ENCODE measurements around the gene WDFY4.

WDFY4 gene

DNA sequence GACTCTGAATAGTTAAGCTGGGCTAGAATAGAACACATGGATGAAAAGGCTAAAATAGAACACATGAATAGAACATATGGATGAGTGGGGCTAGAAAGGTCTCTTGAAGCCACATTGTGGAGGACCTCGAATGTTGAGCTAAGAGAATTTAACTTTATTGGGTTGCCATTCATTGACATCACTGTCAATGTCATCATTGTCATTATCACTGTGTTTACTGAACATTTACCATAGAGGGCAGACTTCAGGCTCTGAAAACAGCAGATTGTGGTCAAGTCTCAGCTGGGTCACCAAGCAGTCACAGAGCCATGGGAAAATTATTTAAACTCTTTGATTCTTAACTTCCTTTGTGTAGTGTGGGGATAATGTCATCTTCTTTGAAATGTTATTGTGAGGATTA is 80.4 kb downstream of the WDFY4 start:
- no CpG with 5 or more reads among the region's 1 CpG for WGBS (ENCODE audit: extremely low coverage, insufficient coverage, insufficient read length)

DNA sequence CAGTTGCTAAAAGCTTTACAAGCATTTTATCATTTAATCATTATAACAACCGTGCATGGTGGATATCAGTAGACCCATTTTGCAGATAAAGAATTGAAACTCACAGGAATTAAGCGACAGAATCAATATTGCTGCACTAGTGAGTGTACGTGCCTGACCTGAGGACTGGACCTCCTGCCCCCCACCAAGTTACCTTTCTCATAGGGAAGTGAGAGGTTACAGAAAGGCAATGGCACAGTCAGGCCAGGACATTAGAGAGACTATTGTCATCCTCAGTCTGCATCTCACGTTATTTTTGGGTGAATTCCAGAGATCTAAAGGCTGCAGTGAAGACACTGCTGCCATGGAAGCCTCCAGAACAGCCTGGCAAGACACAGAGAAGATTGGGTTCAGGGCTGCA is 80.9 kb downstream of the WDFY4 start:
- H2BK120ac ChIP-seq (ENCODE audit: insufficient read depth, low read length, poor library complexity), result no peak overlapping the region
- no peak for DNase-seq
- H3K18ac ChIP-seq (ENCODE audit: low read length), result no peak overlapping the region
- H3K14ac ChIP-seq (ENCODE audit: low read length), result no peak overlapping the region
- no peak overlapping the region for H4K91ac ChIP-seq (ENCODE audit: low read depth, low read length)
- no peak overlapping the region for H4K12ac ChIP-seq (ENCODE audit: low read depth, low read length)
- H3K27me3 ChIP-seq (ENCODE audit: insufficient read depth, low read length), result no peaks in the 10 kb centered on the region
- H3K79me2 ChIP-seq (ENCODE audit: control insufficient read depth, insufficient read depth, low read length, poor library complexity), result no peaks in the 10 kb centered on the region
- no peaks in the 10 kb centered on the region for H3K36me3 ChIP-seq (ENCODE audit: control insufficient read depth in 1 of 2, insufficient read depth in 2 of 2, low read length in 2 of 2)
- H3K27ac ChIP-seq (ENCODE audit: low read depth, low read length), result no peak overlapping the region
- H2AK5ac ChIP-seq (ENCODE audit: low read length), result no peak overlapping the region
- no peak overlapping the region for H3K4me3 ChIP-seq (ENCODE audit: low read depth, low read length)
- no peaks in the 10 kb centered on the region for H3K9me3 ChIP-seq (ENCODE audit: insufficient read depth, low read depth, low read length)
- WGBS (ENCODE audit: extremely low coverage, insufficient coverage, insufficient read length), result no CpG with 5 or more reads among the region's 4 CpGs
- no peak overlapping the region for H3K9ac ChIP-seq (ENCODE audit: low read length)
- H3K4me1 ChIP-seq (ENCODE audit: control insufficient read depth in 1 of 2, insufficient read depth in 2 of 2, low read length in 2 of 2), result peaks cover 0 to 4% of the 10 kb centered on the region in 2 experiments
- no peak overlapping the region for H2BK5ac ChIP-seq (ENCODE audit: low read depth, low read length, poor library complexity)
- H2AFZ ChIP-seq (ENCODE audit: insufficient read depth, low read length, poor library complexity), result no peak overlapping the region
- H4K8ac ChIP-seq (ENCODE audit: low read depth, low read length), result no peak overlapping the region
- no peak overlapping the region for H3K23ac ChIP-seq (ENCODE audit: low read length)
- no peak overlapping the region for H3K4me2 ChIP-seq (ENCODE audit: low read length)
- no peak overlapping the region for H3K4ac ChIP-seq (ENCODE audit: low read depth, low read length)
- no peaks in the 10 kb centered on the region for H3K79me1 ChIP-seq (ENCODE audit: low read length)
- H2BK12ac ChIP-seq (ENCODE audit: low read length), result no peak overlapping the region

More for the DNA sequence above, 80.4 kb downstream of the WDFY4 start:
- Histone ChIP-seq H2BK12ac (ENCODE audit: low read length) (no peak overlapping the region), H3K4me1 (ENCODE audit: control insufficient read depth in 1 of 2, insufficient read depth in 2 of 2, low read length in 2 of 2) (peaks cover 0 to 4% of the 10 kb centered on the region in 2 experiments), H2AK5ac (ENCODE audit: low read length) (no peak overlapping the region), H3K4me2 (ENCODE audit: low read length) (no peak overlapping the region), H2BK120ac (ENCODE audit: insufficient read depth, low read length, poor library complexity) (no peak overlapping the region), H3K4me3 (ENCODE audit: low read depth, low read length) (no peak overlapping the region), H4K91ac (ENCODE audit: low read depth, low read length) (no peak overlapping the region), H3K18ac (ENCODE audit: low read length) (no peak overlapping the region), H3K79me1 (ENCODE audit: low read length) (no peaks in the 10 kb centered on the region), H4K12ac (ENCODE audit: low read depth, low read length) (no peak overlapping the region), H3K79me2 (ENCODE audit: control insufficient read depth, insufficient read depth, low read length, poor library complexity) (no peaks in the 10 kb centered on the region), H3K4ac (ENCODE audit: low read depth, low read length) (no peak overlapping the region), H3K9me3 (ENCODE audit: insufficient read depth, low read depth, low read length) (no peaks in the 10 kb centered on the region), H3K14ac (ENCODE audit: low read length) (no peak overlapping the region), H3K27me3 (ENCODE audit: insufficient read depth, low read length) (no peaks in the 10 kb centered on the region), H3K36me3 (ENCODE audit: control insufficient read depth in 1 of 2, insufficient read depth in 2 of 2, low read length in 2 of 2) (no peaks in the 10 kb centered on the region), H3K9ac (ENCODE audit: low read length) (no peak overlapping the region), H3K23ac (ENCODE audit: low read length) (no peak overlapping the region), H2BK5ac (ENCODE audit: low read depth, low read length, poor library complexity) (no peak overlapping the region), H3K27ac (ENCODE audit: low read depth, low read length) (no peak overlapping the region), H4K8ac (ENCODE audit: low read depth, low read length) (no peak overlapping the region), H2AFZ (ENCODE audit: insufficient read depth, low read length, poor library complexity) (no peak overlapping the region)
- DNase-seq, result no peak

DNA sequence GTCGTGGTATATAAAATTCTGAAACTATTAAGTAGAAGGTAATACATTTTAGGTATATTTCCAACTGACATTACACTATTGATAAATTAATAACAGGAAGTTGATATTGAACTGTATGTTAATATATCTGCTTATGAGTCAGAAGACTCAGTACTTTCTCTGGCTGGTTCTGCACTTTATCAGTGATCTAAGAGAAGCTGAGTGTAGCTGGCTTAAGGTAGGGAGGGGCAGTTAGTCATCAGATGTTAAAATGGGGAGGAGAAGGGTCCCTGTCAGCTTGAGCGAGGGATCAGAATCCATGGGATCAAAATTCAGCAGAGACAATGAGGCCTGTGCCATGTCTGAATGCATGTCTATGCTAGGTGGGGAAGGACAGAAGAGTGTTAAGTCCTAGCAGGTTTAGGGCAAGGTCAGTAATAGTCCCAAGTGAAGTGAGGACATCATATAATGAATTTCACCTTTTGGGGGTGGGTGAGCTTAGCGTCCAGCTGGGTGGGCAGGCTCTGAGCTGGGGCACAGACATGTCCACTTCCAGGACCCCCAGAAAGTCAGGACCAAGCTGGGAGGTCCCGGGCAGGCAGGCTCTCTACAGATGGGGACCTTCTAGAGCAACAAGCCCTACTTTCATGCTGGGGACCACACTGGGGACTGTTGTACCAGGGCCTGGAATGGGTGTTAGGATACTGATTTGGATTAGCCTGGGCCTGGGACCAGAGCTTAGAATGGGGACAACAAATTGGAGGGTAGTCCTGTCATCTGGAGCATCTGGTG is 82.9 kb downstream of the WDFY4 start:
- Histone ChIP-seq H2BK12ac (ENCODE audit: low read length) (no peak overlapping the region), H3K9me3 (ENCODE audit: insufficient read depth, low read depth, low read length) (peaks cover 2% of the 10 kb centered on the region), H3K27ac (ENCODE audit: low read depth, low read length) (no peak overlapping the region), H3K4me2 (ENCODE audit: low read length) (no peak overlapping the region), H3K9ac (ENCODE audit: low read length) (no peak overlapping the region), H2BK120ac (ENCODE audit: insufficient read depth, low read length, poor library complexity) (no peak overlapping the region), H3K4me1 (ENCODE audit: control insufficient read depth in 1 of 2, insufficient read depth in 2 of 2, low read length in 2 of 2) (peaks cover 0 to 4% of the 10 kb centered on the region in 2 experiments), H3K79me1 (ENCODE audit: low read length) (no peaks in the 10 kb centered on the region), H4K12ac (ENCODE audit: low read depth, low read length) (no peak overlapping the region), H2BK5ac (ENCODE audit: low read depth, low read length, poor library complexity) (no peak overlapping the region), H3K14ac (ENCODE audit: low read length) (no peak overlapping the region), H3K18ac (ENCODE audit: low read length) (no peak overlapping the region), H4K8ac (ENCODE audit: low read depth, low read length) (no peak overlapping the region), H3K23ac (ENCODE audit: low read length) (no peak overlapping the region), H2AFZ (ENCODE audit: insufficient read depth, low read length, poor library complexity) (no peak overlapping the region), H4K91ac (ENCODE audit: low read depth, low read length) (no peak overlapping the region), H3K27me3 (ENCODE audit: insufficient read depth, low read length) (no peaks in the 10 kb centered on the region), H3K4ac (ENCODE audit: low read depth, low read length) (no peak overlapping the region), H3K79me2 (ENCODE audit: control insufficient read depth, insufficient read depth, low read length, poor library complexity) (no peaks in the 10 kb centered on the region), H3K36me3 (ENCODE audit: control insufficient read depth in 1 of 2, insufficient read depth in 2 of 2, low read length in 2 of 2) (no peaks in the 10 kb centered on the region), H3K4me3 (ENCODE audit: low read depth, low read length) (no peak overlapping the region), H2AK5ac (ENCODE audit: low read length) (no peak overlapping the region)
- no CpG with 5 or more reads among the region's 4 CpGs for WGBS (ENCODE audit: extremely low coverage, insufficient coverage, insufficient read length)
- no peak for DNase-seq

DNA sequence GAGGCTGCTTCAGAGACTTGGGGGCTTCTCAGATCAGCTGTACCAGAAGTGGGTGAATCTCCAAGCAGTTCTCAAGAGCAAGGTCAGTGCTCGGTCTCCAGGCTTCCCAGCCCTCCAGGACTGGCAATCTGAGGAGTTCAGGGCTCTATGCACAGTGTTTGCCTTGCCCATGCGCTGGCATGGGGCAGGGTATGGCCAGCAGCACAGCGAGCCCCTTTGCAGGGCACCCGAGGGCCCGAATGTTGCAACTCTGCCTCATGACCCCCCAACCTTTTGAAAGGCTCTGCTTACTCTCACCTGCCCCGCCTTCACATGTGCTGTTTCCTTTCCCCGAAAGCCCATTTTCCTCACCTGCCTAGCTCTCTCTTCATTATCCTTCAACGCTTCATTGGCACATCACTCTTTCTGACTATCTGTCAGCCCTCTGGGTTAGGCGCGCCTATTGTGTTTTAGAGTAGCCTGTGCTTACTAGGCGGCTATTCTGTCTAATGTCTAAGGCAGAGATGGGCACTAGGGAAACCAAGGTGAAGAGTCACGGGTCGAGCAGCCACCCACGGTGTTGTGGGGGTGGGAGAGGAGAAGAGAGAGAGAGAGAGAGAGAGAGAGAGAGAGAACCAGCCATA is 83.6 kb downstream of the WDFY4 start:
- Histone ChIP-seq H4K91ac (ENCODE audit: low read depth, low read length) (no peak overlapping the region), H3K9me3 (ENCODE audit: insufficient read depth, low read depth, low read length) (peaks cover 2% of the 10 kb centered on the region), H3K9ac (ENCODE audit: low read length) (no peak overlapping the region), H3K36me3 (ENCODE audit: control insufficient read depth in 1 of 2, insufficient read depth in 2 of 2, low read length in 2 of 2) (no peaks in the 10 kb centered on the region), H2BK12ac (ENCODE audit: low read length) (no peak overlapping the region), H3K4ac (ENCODE audit: low read depth, low read length) (no peak overlapping the region), H3K79me2 (ENCODE audit: control insufficient read depth, insufficient read depth, low read length, poor library complexity) (no peaks in the 10 kb centered on the region), H3K4me3 (ENCODE audit: low read depth, low read length) (no peak overlapping the region), H4K8ac (ENCODE audit: low read depth, low read length) (no peak overlapping the region), H2AK5ac (ENCODE audit: low read length) (no peak overlapping the region), H3K23ac (ENCODE audit: low read length) (no peak overlapping the region), H2BK120ac (ENCODE audit: insufficient read depth, low read length, poor library complexity) (no peak overlapping the region), H3K14ac (ENCODE audit: low read length) (no peak overlapping the region), H3K79me1 (ENCODE audit: low read length) (no peaks in the 10 kb centered on the region), H3K4me2 (ENCODE audit: low read length) (no peak overlapping the region), H3K18ac (ENCODE audit: low read length) (no peak overlapping the region), H2AFZ (ENCODE audit: insufficient read depth, low read length, poor library complexity) (no peak overlapping the region), H4K12ac (ENCODE audit: low read depth, low read length) (no peak overlapping the region), H3K4me1 (ENCODE audit: control insufficient read depth in 1 of 2, insufficient read depth in 2 of 2, low read length in 2 of 2) (peaks cover 0 to 4% of the 10 kb centered on the region in 2 experiments), H2BK5ac (ENCODE audit: low read depth, low read length, poor library complexity) (no peak overlapping the region), H3K27me3 (ENCODE audit: insufficient read depth, low read length) (no peaks in the 10 kb centered on the region), H3K27ac (ENCODE audit: low read depth, low read length) (no peak overlapping the region)
- no peak for DNase-seq
- no CpG with 5 or more reads among the region's 14 CpGs for WGBS (ENCODE audit: extremely low coverage, insufficient coverage, insufficient read length)
